ENCODE results near the gene LGR4.

LGR4 gene

DNA sequence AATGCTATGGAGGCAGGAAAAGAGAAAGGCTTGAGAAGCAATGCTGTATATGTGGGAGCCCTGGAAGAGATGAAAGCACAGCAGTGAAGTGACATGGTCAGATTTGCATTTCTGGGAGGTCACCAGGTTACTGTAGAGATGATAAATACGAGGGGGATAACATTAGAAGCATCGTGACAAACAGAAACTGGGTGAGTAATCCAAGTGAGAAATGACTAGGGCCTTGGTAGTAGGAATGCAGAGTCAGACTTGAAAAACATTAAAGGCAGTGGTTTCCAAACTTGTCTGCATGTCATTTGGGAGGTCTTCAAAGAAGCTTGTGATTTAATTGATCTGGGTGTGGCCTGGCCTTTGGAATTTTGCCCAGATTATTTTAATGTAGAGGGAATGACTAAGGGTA, 153.5 kb downstream of the LGR4 start:
- no peak overlapping the region for H3K4me3 ChIP-seq (ENCODE audit: low read depth in 1 of 2, low read length in 2 of 2)
- no peaks in the 10 kb centered on the region for H3K27me3 ChIP-seq (ENCODE audit: control insufficient read depth in 1 of 2, insufficient read depth in 2 of 2, low read length in 2 of 2)
- no peak overlapping the region for H3K9ac ChIP-seq (ENCODE audit: low read depth in 1 of 2, low read length in 2 of 2)
- H3K36me3 ChIP-seq (ENCODE audit: control insufficient read depth in 1 of 2, insufficient read depth in 2 of 2, low read length in 2 of 2) = no peaks in the 10 kb centered on the region
- H3K9me3 ChIP-seq (ENCODE audit: control insufficient read depth in 1 of 2, low read length in 2 of 2) = no peaks in the 10 kb centered on the region
- H3K4me1 ChIP-seq (ENCODE audit: control insufficient read depth in 1 of 2, insufficient read depth in 2 of 2, low read length in 2 of 2) = peaks cover 0 to 10% of the 10 kb centered on the region in 2 donors
- H3K27ac ChIP-seq (ENCODE audit: low read depth, low read length) = no peak overlapping the region

DNA sequence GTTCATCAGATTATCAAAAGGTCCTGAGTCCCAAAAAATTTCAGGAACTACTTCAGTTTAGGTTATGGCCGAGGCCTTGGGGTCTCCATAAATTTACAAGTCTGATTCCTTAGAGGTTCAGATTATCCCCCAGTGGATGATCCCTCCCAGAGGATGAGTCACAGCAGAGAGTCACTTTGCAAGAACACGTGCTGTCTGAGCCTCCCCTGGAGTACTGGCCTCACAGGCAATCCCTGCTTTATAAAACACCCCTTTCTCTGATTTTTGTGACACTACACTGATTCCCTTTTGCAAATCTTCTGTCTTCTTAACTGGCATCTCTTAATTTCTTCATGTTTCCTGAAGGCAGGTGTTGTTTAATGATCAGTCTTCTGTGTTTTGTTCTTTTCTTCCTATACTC, 154.8 kb downstream of the LGR4 start:
- peaks cover 0 to 15% of the 10 kb centered on the region in 2 donors for H3K4me1 ChIP-seq (ENCODE audit: control insufficient read depth in 1 of 2, insufficient read depth in 2 of 2, low read length in 2 of 2)
- H3K9me3 ChIP-seq (ENCODE audit: control insufficient read depth in 1 of 2, low read length in 2 of 2) = no peaks in the 10 kb centered on the region
- no peaks in the 10 kb centered on the region for H3K27me3 ChIP-seq (ENCODE audit: control insufficient read depth in 1 of 2, insufficient read depth in 2 of 2, low read length in 2 of 2)
- no peak overlapping the region for H3K9ac ChIP-seq (ENCODE audit: low read depth in 1 of 2, low read length in 2 of 2)
- H3K36me3 ChIP-seq (ENCODE audit: control insufficient read depth in 1 of 2, insufficient read depth in 2 of 2, low read length in 2 of 2) = no peaks in the 10 kb centered on the region
- H3K4me3 ChIP-seq (ENCODE audit: low read depth in 1 of 2, low read length in 2 of 2) = no peak overlapping the region
- no peak overlapping the region for H3K27ac ChIP-seq (ENCODE audit: low read depth, low read length)

Data from duodenal mucosa (tissue), 2 donors.